Measurements from ENCODE around the gene LIPN.

LIPN gene

GRCh38 chr10:88803641-88804040, 43.8 kb downstream of the LIPN start:
- Histone ChIP-seq H3K27me3 (ENCODE audit: low read length) (no peaks in the 10 kb centered on the region), H3F3A (ENCODE audit: insufficient read depth) (no peaks in the 10 kb centered on the region), H3K4me3 (ENCODE audit: insufficient read depth, low read length, poor library complexity, severe bottlenecking) (no peak overlapping the region), H3K79me2 (ENCODE audit: insufficient read depth, low read length) (no peaks in the 10 kb centered on the region), H3K4me2 (ENCODE audit: low read depth, low read length, poor library complexity, severe bottlenecking) (no peak overlapping the region), H4K20me1 (ENCODE audit: low read depth, low read length) (no peaks in the 10 kb centered on the region), H3K9ac (ENCODE audit: low read length) (no peak overlapping the region), H2AFZ (ENCODE audit: low read depth, low read length, severe bottlenecking) (no peak overlapping the region), H3K9me3 (ENCODE audit: insufficient read depth, low read length) (no peaks in the 10 kb centered on the region), H3K27ac (ENCODE audit: low read depth, low read length) (no peak overlapping the region), H3K9me2 (replicated peaks; ENCODE audit: insufficient read depth, low read length) (no peaks in the 10 kb centered on the region), H3K36me3 (ENCODE audit: low read length) (no peaks in the 10 kb centered on the region)
- no peak for TF ChIP-seq EZH2phosphoT487 (conservative IDR thresholded peaks at IDR 0.05; ENCODE audit: low read length)
- TF ChIP-seq CTCF (IDR thresholded peaks at IDR 0.05; ENCODE audit: insufficient read depth, low read length, poor library complexity, severe bottlenecking), result no peak

- no peak overlapping the region for H2AFZ ChIP-seq (ENCODE audit: low read depth, low read length, severe bottlenecking)
- H3K4me3 ChIP-seq (ENCODE audit: insufficient read depth, low read length, poor library complexity, severe bottlenecking), result no peak overlapping the region
- no peak overlapping the region for H3K27ac ChIP-seq (ENCODE audit: low read depth, low read length)
- TF ChIP-seq EZH2phosphoT487 (conservative IDR thresholded peaks at IDR 0.05; ENCODE audit: low read length) (no peak), CTCF (IDR thresholded peaks at IDR 0.05; ENCODE audit: insufficient read depth, low read length, poor library complexity, severe bottlenecking) (no peak)
- no peaks in the 10 kb centered on the region for H3K9me2 ChIP-seq (replicated peaks; ENCODE audit: insufficient read depth, low read length)
- H3K9ac ChIP-seq (ENCODE audit: low read length), result no peak overlapping the region
- H3K36me3 ChIP-seq (ENCODE audit: low read length), result no peaks in the 10 kb centered on the region
- no peaks in the 10 kb centered on the region for H4K20me1 ChIP-seq (ENCODE audit: low read depth, low read length)
- no peaks in the 10 kb centered on the region for H3K9me3 ChIP-seq (ENCODE audit: insufficient read depth, low read length)
- H3K27me3 ChIP-seq (ENCODE audit: low read length), result no peaks in the 10 kb centered on the region
- no peak overlapping the region for H3K4me2 ChIP-seq (ENCODE audit: low read depth, low read length, poor library complexity, severe bottlenecking)
- H3K79me2 ChIP-seq (ENCODE audit: insufficient read depth, low read length), result no peaks in the 10 kb centered on the region
- no peaks in the 10 kb centered on the region for H3F3A ChIP-seq (ENCODE audit: insufficient read depth)
These were observed 44.4 kb downstream of the LIPN start for GRCh38 chr10:88804083-88804812.

GRCh38 chr10:88805361-88805760, 45.5 kb downstream of the LIPN start:
- H2AFZ ChIP-seq (ENCODE audit: low read depth, low read length, severe bottlenecking), result no peak overlapping the region
- no peaks in the 10 kb centered on the region for H3K9me2 ChIP-seq (replicated peaks; ENCODE audit: insufficient read depth, low read length)
- H3K36me3 ChIP-seq (ENCODE audit: low read length), result no peaks in the 10 kb centered on the region
- H3K9me3 ChIP-seq (ENCODE audit: insufficient read depth, low read length), result no peaks in the 10 kb centered on the region
- H3F3A ChIP-seq (ENCODE audit: insufficient read depth), result no peaks in the 10 kb centered on the region
- no peaks in the 10 kb centered on the region for H4K20me1 ChIP-seq (ENCODE audit: low read depth, low read length)
- no peak overlapping the region for H3K4me3 ChIP-seq (ENCODE audit: insufficient read depth, low read length, poor library complexity, severe bottlenecking)
- TF ChIP-seq EZH2phosphoT487 (conservative IDR thresholded peaks at IDR 0.05; ENCODE audit: low read length) (no peak), CTCF (IDR thresholded peaks at IDR 0.05; ENCODE audit: insufficient read depth, low read length, poor library complexity, severe bottlenecking) (no peak)
- no peaks in the 10 kb centered on the region for H3K27me3 ChIP-seq (ENCODE audit: low read length)
- no peak overlapping the region for H3K9ac ChIP-seq (ENCODE audit: low read length)
- no peaks in the 10 kb centered on the region for H3K79me2 ChIP-seq (ENCODE audit: insufficient read depth, low read length)
- no peak overlapping the region for H3K4me2 ChIP-seq (ENCODE audit: low read depth, low read length, poor library complexity, severe bottlenecking)
- no peak overlapping the region for H3K27ac ChIP-seq (ENCODE audit: low read depth, low read length)
